Neural progenitor cell (in vitro differentiated cells): ENCODE results near the gene P2RY4.

Source experiments
- CTCF ChIP-seq: fragments of 200-600 bp; sonication (generic); IDR thresholded peaks from 2 replicates; pipeline ENCODE4 v1.5.1; 2017; ENCODE audit warnings: antibody characterized with exemption, mild to moderate bottlenecking
- EZH2 ChIP-seq: fragments of 200-600 bp; sonication (generic); IDR thresholded peaks from 2 replicates; pipeline ENCODE4 v1.6.1; 2017; ENCODE audit warnings: antibody characterized with exemption, mild to moderate bottlenecking, moderate library complexity
- EZH2phosphoT487 ChIP-seq: fragments of 200-600 bp; sonication (generic); IDR thresholded peaks from 2 replicates; pipeline ENCODE4 v1.6.1; 2017; ENCODE audit warnings: antibody characterized with exemption

- TF ChIP-seq CTCF = no peak
- TF ChIP-seq EZH2phosphoT487 = no peak
- no peak for TF ChIP-seq EZH2
These were observed 39.9 kb downstream of the P2RY4 start for GRCh38 chrX:70219938-70220764.
